IMR-90 (cell line): ENCODE data around the gene DYNC2LI1. TPM values are rescaled to one million over a fixed set of nuclear protein-coding genes. Genes with fewer than 3 reads are reported as not detected.

ENCODE experiments used
- ATAC-seq: fragments of 200-7000 bp; cut with Tn5 transposase; 2 replicates; pipeline ENCODE4 v1.9.1; 2020; ENCODE audit warnings: low read depth, mild to moderate bottlenecking, moderate library complexity
- BruUV-seq: library from RNA; stranded (reverse); fragments of 400-500 nt; replicated peaks from 2 replicates; lab custom pipeline; 2021; lab: Mats Ljungman, UMichigan
- CTCF ChIA-PET: fragments of 300-600 bp; formaldehyde crosslinking; extraction: SDS; loops from one replicate; lab custom pipeline; 2021; ENCODE audit warnings: antibody characterized with exemption; lab: Yijun Ruan, JAX
- POLR2A ChIA-PET: fragments of 300-600 bp; sonication (Branson Sonifier 250); formaldehyde crosslinking; loops from one replicate; lab custom pipeline; 2022; ENCODE audit warnings: antibody characterized with exemption; ENCODE audit not compliant: unreplicated experiment; lab: Charles Lee
- DNase-seq: peaks from one replicate; pipeline ENCODE4 v3.0.0; 2013
- H2AFZ ChIP-seq: replicated peaks from 2 replicates; pipeline ENCODE3; 2013; ENCODE audit warnings: low read length, mild to moderate bottlenecking; ENCODE audit not compliant: poor library complexity
- H2AK5ac ChIP-seq: 2 replicates; pipeline ENCODE4 v1.6.1; 2013; ENCODE audit warnings: low read depth, low read length, inconsistent platforms
- H2AK9ac ChIP-seq: replicated peaks from 2 replicates; pipeline ENCODE3; 2013; ENCODE audit warnings: mild to moderate bottlenecking, low read depth, low read length, moderate library complexity; ENCODE audit not compliant: poor library complexity
- H2BK120ac ChIP-seq: 2 replicates; pipeline ENCODE4 v1.6.1; 2013; ENCODE audit warnings: low read depth, low read length, inconsistent platforms
- H2BK15ac ChIP-seq: 3 replicates; pipeline ENCODE4 v1.6.1; 2013; ENCODE audit warnings: low read depth, low read length, inconsistent platforms
- H2BK20ac ChIP-seq: 2 replicates; pipeline ENCODE4 v1.6.1; 2013; ENCODE audit warnings: low read depth, mild to moderate bottlenecking, inconsistent platforms, low read length, moderate library complexity
- H2BK5ac ChIP-seq: 2 replicates; pipeline ENCODE4 v1.6.1; 2013; ENCODE audit warnings: mild to moderate bottlenecking, low read depth, low read length, inconsistent platforms; ENCODE audit not compliant: poor library complexity, severe bottlenecking
- H3K14ac ChIP-seq: replicated peaks from 2 replicates; pipeline ENCODE4 v1.6.1; 2013; ENCODE audit warnings: low read depth, low read length, inconsistent platforms
- H3K18ac ChIP-seq: 2 replicates; pipeline ENCODE4 v1.6.1; 2013; ENCODE audit warnings: low read depth, low read length, control low read depth
- H3K23ac ChIP-seq: 2 replicates; pipeline ENCODE4 v1.6.1; 2013; ENCODE audit warnings: low read depth, low read length, inconsistent platforms
- H3K27ac ChIP-seq: 2 replicates; pipeline ENCODE4 v1.5.1; 2013; ENCODE audit warnings: mild to moderate bottlenecking, control low read depth, low read length; ENCODE audit not compliant: insufficient read depth
- H3K27me3 ChIP-seq: 2 replicates; pipeline ENCODE4 v1.6.1; 2013; ENCODE audit warnings: low read length; ENCODE audit not compliant: control insufficient read depth, insufficient read depth
- H3K36me3 ChIP-seq: 2 replicates; pipeline ENCODE4 v1.6.1; 2013; ENCODE audit warnings: low read length, mixed read lengths; ENCODE audit not compliant: control insufficient read depth, insufficient read depth
- H3K4ac ChIP-seq: 2 replicates; pipeline ENCODE4 v1.6.1; 2013; ENCODE audit warnings: low read depth, low read length, inconsistent platforms
- H3K4me1 ChIP-seq: 2 replicates; pipeline ENCODE4 v1.6.1; 2013; ENCODE audit warnings: low read length, mixed read lengths; ENCODE audit not compliant: control insufficient read depth, insufficient read depth
- H3K4me2 ChIP-seq: 2 replicates; pipeline ENCODE4 v1.6.1; 2013; ENCODE audit warnings: low read depth, mild to moderate bottlenecking, control low read depth, low read length, moderate library complexity
- H3K4me3 ChIP-seq: 2 replicates; pipeline ENCODE4 v1.5.1; 2013; ENCODE audit warnings: low read depth, mild to moderate bottlenecking, control low read depth, low read length, moderate library complexity; ENCODE audit not compliant: insufficient read depth
- H3K56ac ChIP-seq: 2 replicates; pipeline ENCODE4 v1.6.1; 2013; ENCODE audit warnings: low read length, inconsistent platforms; ENCODE audit not compliant: insufficient read depth; ENCODE audit errors: extremely low read depth
- H3K79me1 ChIP-seq, 2 experiments: 2 replicates each; pipeline ENCODE4 v1.6.1; 2013; ENCODE audit warnings: low read length in 2 of 2, inconsistent platforms in 1 of 2, low read depth in 1 of 2
- H3K9ac ChIP-seq: 2 replicates; pipeline ENCODE4 v1.6.1; 2013; ENCODE audit warnings: low read depth, low read length, control low read depth
- H3K9me1 ChIP-seq: 2 replicates; pipeline ENCODE4 v1.6.1; 2013; ENCODE audit warnings: low read length, inconsistent platforms; ENCODE audit not compliant: insufficient read depth
- H3K9me3 ChIP-seq: 2 replicates; pipeline ENCODE4 v1.6.1; 2013; ENCODE audit warnings: low read length; ENCODE audit not compliant: control insufficient read depth, insufficient read depth
- H4K20me1 ChIP-seq: 2 replicates; pipeline ENCODE4 v1.6.1; 2013; ENCODE audit warnings: low read length, inconsistent platforms; ENCODE audit not compliant: insufficient read depth
- H4K5ac ChIP-seq: 2 replicates; pipeline ENCODE4 v1.6.1; 2013; ENCODE audit warnings: mild to moderate bottlenecking, low read depth, low read length, control low read depth
- H4K8ac ChIP-seq, 2 experiments: 2 replicates each; pipeline ENCODE4 v1.6.1; 2013; ENCODE audit warnings: low read depth in 2 of 2, low read length in 2 of 2, control low read depth in 1 of 2, inconsistent platforms in 1 of 2
- H4K91ac ChIP-seq: 2 replicates; pipeline ENCODE4 v1.6.1; 2013; ENCODE audit warnings: low read depth, low read length, inconsistent platforms; ENCODE audit not compliant: insufficient read depth
- BHLHE40 ChIP-seq: fragments of 150-350 bp; IDR thresholded peaks from 2 replicates; pipeline ENCODE4 v1.6.1; 2016; ENCODE audit warnings: mild to moderate bottlenecking, low read depth, low read length
- CHD1 ChIP-seq: IDR thresholded peaks from 2 replicates; pipeline ENCODE4 v1.6.1; 2012; ENCODE audit warnings: low read depth, low read length, improper control_type of control experiment
- ELK1 ChIP-seq: fragments of 150-350 bp; IDR thresholded peaks from 2 replicates; pipeline ENCODE4 v1.6.1; 2016; ENCODE audit warnings: low read depth, mild to moderate bottlenecking, low read length, moderate library complexity, borderline replicate concordance
- FOS ChIP-seq: fragments of 150-350 bp; IDR thresholded peaks from 2 replicates; pipeline ENCODE4 v1.6.1; 2016; ENCODE audit warnings: low read depth, low read length
- MAFK ChIP-seq: IDR thresholded peaks from 2 replicates; pipeline ENCODE4 v1.6.1; 2012; ENCODE audit warnings: low read depth, low read length, improper control_type of control experiment
- MAZ ChIP-seq: IDR thresholded peaks from 2 replicates; pipeline ENCODE4 v1.6.1; 2012; ENCODE audit warnings: low read depth, mild to moderate bottlenecking, low read length, improper control_type of control experiment, moderate library complexity, borderline replicate concordance
- NFE2L2 ChIP-seq: fragments of 150-350 bp; IDR thresholded peaks from 2 replicates; pipeline ENCODE4 v1.6.1; 2016; ENCODE audit warnings: low read depth, mild to moderate bottlenecking, low read length
- RFX5 ChIP-seq: IDR thresholded peaks from 2 replicates; pipeline ENCODE4 v1.8.0; 2012; ENCODE audit warnings: low read depth, mild to moderate bottlenecking, low read length, moderate library complexity
- SMC3 ChIP-seq: fragments of 150-350 bp; IDR thresholded peaks from 2 replicates; pipeline ENCODE4 v1.6.1; 2016; ENCODE audit warnings: low read depth, mild to moderate bottlenecking, antibody characterized with exemption, low read length, moderate library complexity
- USF2 ChIP-seq: fragments of 150-350 bp; IDR thresholded peaks from 2 replicates; pipeline ENCODE4 v1.6.1; 2017; ENCODE audit warnings: mild to moderate bottlenecking, antibody characterized with exemption, low read length, low read depth
- WGBS, 2 experiments: methylation state at CpG; one replicate each; pipeline versions ENCODE4 v1.1.5 to v1.1.7; 2013; ENCODE audit warnings: missing lambda C conversion rate in 2 of 2; ENCODE audit not compliant: insufficient read length in 1 of 2; ENCODE audit errors: extremely low coverage in 2 of 2; 5-methylcytosine and 5-hydroxymethylcytosine counted together
- dilution Hi-C: fragments of 300-500 bp; cut with HindIII; formaldehyde crosslinking; loops from one replicate; pipeline ENCODE4 v1.14.3; 2018; ENCODE audit warnings: low sequenced_read_pairs; ENCODE audit not compliant: unreplicated experiment
- in situ Hi-C: fragments of 300-500 bp; cut with MboI; formaldehyde crosslinking; loops from 3 replicates; pipeline ENCODE4 v1.14.3; 2019; ENCODE audit warnings: low sequenced_read_pairs, inconsistent platforms, mixed read lengths
- intact Hi-C: fragments of 100-400 bp; cut with micrococcal nuclease; formaldehyde crosslinking; loops from 2 replicates; pipeline ENCODE4 v1.10.0; 2022
- polyA plus RNA-seq, 3 experiments: library from polyadenylated mRNA; depleted of rRNA; stranded (reverse); fragments of >200 nt; gene quantifications; 2 replicates each; pipeline ENCODE4 v1.2.3, GENCODE V29; 2012; ENCODE audit warnings: low replicate concordance in 1 of 3
- total RNA-seq: library from RNA; depleted of rRNA; stranded (reverse); fragments of >200 nt; gene quantifications from 2 replicates; pipeline ENCODE4 v1.2.3, GENCODE V29; 2012

The DYNC2LI1 gene
- total and polyA plus RNA-seq, 2 of the 4 experiments (the other 2 are of a cell fraction): 5.2 to 10.4 TPM

GRCh38 chr2:43788646-43789045, 14.8 kb downstream of the DYNC2LI1 start:
- H2AK9ac ChIP-seq: no peak overlapping the region
- TF ChIP-seq USF2 (no peak), BHLHE40 (no peak), ELK1 (no peak), MAFK (no peak), CHD1 (no peak), RFX5 (no peak), NFE2L2 (no peak), SMC3 (no peak), FOS (no peak), MAZ (no peak)
- no peak overlapping the region for H3K27ac ChIP-seq
- no peaks in the 10 kb centered on the region for H3K27me3 ChIP-seq
- H3K9me3 ChIP-seq: no peaks in the 10 kb centered on the region
- H3K79me1 ChIP-seq: no peaks in the 10 kb centered on the region
- no peak overlapping the region for H4K5ac ChIP-seq
- H2AK5ac ChIP-seq: no peak overlapping the region
- H2BK120ac ChIP-seq: no peak overlapping the region
- in situ Hi-C loops: no loop called here
- no peak overlapping the region for H3K9ac ChIP-seq
- no peak overlapping the region for H3K4me3 ChIP-seq
- dilution Hi-C loops: no loop called here
- H3K18ac ChIP-seq: no peak overlapping the region
- H2BK5ac ChIP-seq: no peak overlapping the region
- no peak overlapping the region for H4K8ac ChIP-seq
- peaks cover 3% of the 10 kb centered on the region; the same call in 1 of the 2 replicates for H3K4me1 ChIP-seq
- no peak overlapping the region for H2BK15ac ChIP-seq
- no peak overlapping the region for H3K14ac ChIP-seq
- CTCF ChIA-PET: no interaction called here
- DNase-seq (no peak), ATAC-seq (no peak)
- no peak overlapping the region for H2BK20ac ChIP-seq
- no peak overlapping the region for H3K4me2 ChIP-seq
- POLR2A ChIA-PET: no interaction called here
- H3K36me3 ChIP-seq: no peaks in the 10 kb centered on the region
- H4K20me1 ChIP-seq: no peaks in the 10 kb centered on the region
- H3K23ac ChIP-seq: no peak overlapping the region
- no TSS peak for BruUV-seq
- H2AFZ ChIP-seq: no peak overlapping the region
- no CpG with 5 or more reads among the region's 1 CpG for WGBS, 2 experiments
- no peak overlapping the region for H3K4ac ChIP-seq
- H4K91ac ChIP-seq: no peak overlapping the region
- no peak overlapping the region for H3K56ac ChIP-seq
- intact Hi-C loops: no loop called here
- no peaks in the 10 kb centered on the region for H3K9me1 ChIP-seq
